GM12891 (cell line): ENCODE results near the gene LMCD1.

Source experiments
- POLR2A ChIP-seq: IDR thresholded peaks from 2 replicates; pipeline ENCODE4 v1.6.1; 2011; ENCODE audit warnings: low read depth, low read length, control low read depth
- POLR2AphosphoS5 ChIP-seq: IDR thresholded peaks from 2 replicates; pipeline ENCODE4 v1.6.1; 2011; ENCODE audit warnings: low read depth, low read length, control low read depth

GRCh38 chr3:8623741-8624140 lies 122.1 kb downstream of the LMCD1 start:
- TF ChIP-seq POLR2A (no peak), POLR2AphosphoS5 (no peak)
